Measurements from ENCODE around the gene TMEM62.

DNA sequence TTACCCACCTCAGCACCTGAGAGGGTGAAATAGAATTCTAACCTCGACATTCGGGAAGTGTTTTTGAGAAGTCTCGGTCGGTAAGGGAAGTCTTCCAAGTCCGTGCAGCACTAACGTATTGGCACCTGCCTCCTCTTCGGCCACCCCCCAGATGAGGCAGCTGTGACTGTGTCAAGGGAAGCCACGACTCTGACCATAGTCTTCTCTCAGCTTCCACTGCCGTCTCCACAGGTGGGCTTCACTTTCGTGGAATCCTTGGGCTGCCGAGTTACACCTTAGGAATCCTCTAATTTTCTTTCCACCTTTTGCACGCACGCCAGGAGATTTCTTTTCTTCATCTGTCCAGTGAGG is 52.6 kb downstream of the TMEM62 start:
- TF ChIP-seq EZH2 (IDR thresholded peaks at IDR 0.05) (no peak), FOXP2 (optimal IDR thresholded peaks at IDR 0.05; ENCODE audit: control extremely low read depth, extremely low read length, insufficient read depth) (no peak), POLR2AphosphoS5 (IDR thresholded peaks at IDR 0.05; ENCODE audit: borderline replicate concordance, low read depth, low read length) (no peak)
